ENCODE data around the gene LRRFIP1. TPM values are rescaled to one million over a fixed set of nuclear protein-coding genes. Genes with fewer than 3 reads are reported as not detected.

LRRFIP1 gene
- total and polyA plus RNA-seq, 7 donors: 42.3 to 108 (median 91.9) TPM

DNA sequence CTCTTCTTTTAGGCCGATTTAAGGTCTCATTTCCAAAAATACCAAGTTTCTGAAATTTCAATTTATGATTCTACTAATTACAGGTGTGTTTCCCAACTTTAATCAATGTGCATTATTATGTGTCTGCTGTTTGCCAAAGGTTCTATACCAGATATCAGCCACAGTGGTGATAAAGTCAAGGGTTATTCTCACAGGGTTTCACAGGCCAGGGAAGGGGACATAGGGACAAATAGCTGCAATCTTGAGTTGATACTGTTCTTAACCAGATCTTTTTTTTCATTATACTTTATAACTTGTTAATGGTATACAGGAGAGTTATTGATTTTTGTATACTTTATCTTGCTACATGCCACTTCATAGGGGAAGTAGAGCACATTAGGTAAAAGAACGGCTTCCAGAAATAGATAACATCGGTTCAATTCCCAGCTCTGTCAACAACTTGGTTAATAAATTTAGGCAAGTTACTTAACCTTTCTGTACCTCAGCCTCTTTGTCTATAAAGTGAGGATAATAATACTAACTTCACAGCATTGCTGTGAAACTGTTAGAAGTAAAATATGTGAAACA is 200.1 kb downstream of the LRRFIP1 start:
- no peak for TF ChIP-seq CTCF (IDR thresholded peaks at IDR 0.05)
- WGBS, 3 donors: 90 to 93% (median 91%) methylated on average over 3 of the region's 3 CpGs
- ATAC-seq: no peak

More for the DNA sequence above, 200.1 kb downstream of the LRRFIP1 start:
- DNase-seq: no peak
- H3K36me3 ChIP-seq (ENCODE audit: insufficient read depth in 1 of 2, low read depth in 1 of 2): no peaks in the 10 kb centered on the region
- intact Hi-C loops (cut with DNase I): no loop called here
- no peaks in the 10 kb centered on the region for H3K27me3 ChIP-seq (ENCODE audit: insufficient read depth in 3 of 3, low read length in 2 of 3)
- no peak overlapping the region for H3K27ac ChIP-seq
- no peaks in the 10 kb centered on the region for H3K9me3 ChIP-seq
- H3K4me3 ChIP-seq: no peak overlapping the region
- H3K4me1 ChIP-seq: no peaks in the 10 kb centered on the region

Other genes with a start within 250 kb of the LRRFIP1 start
- 10 to 100 TPM; 59.1 to 75.2 (median 71.4) TPM for gene COL6A3, start 213.4 kb upstream of the LRRFIP1 start, total RNA-seq
- 10 to 100 TPM; 15.5 to 23.2 (median 21.3) TPM for gene COL6A3, start 213.4 kb upstream of the LRRFIP1 start, polyA plus RNA-seq
- gene MLPH, start 140.3 kb upstream of the LRRFIP1 start, total RNA-seq: 1 to 10 TPM in 3 of 4 donors, under 1 TPM in 1; 0.91 to 7.8 (median 3.2) TPM
- 1 to 10 TPM; 1.4 to 5.6 (median 1.9) TPM for gene MLPH, start 140.3 kb upstream of the LRRFIP1 start, polyA plus RNA-seq
- gene PRLH, start 61.0 kb upstream of the LRRFIP1 start, total RNA-seq: not detected
- not detected for gene PRLH, start 61.0 kb upstream of the LRRFIP1 start, polyA plus RNA-seq
- 1 to 10 TPM; 1.1 to 1.5 (median 1.2) TPM for gene RAB17, start 36.9 kb upstream of the LRRFIP1 start, total RNA-seq
- 1 to 10 TPM in 1 of 3 donors, under 1 TPM in 2; 0.52 to 1.3 (median 0.80) TPM for gene RAB17, start 36.9 kb upstream of the LRRFIP1 start, polyA plus RNA-seq
- under 1 TPM; 0.17 to 0.58 (median 0.38) TPM for gene RBM44, start 171.2 kb downstream of the LRRFIP1 start, total RNA-seq
- gene RBM44, start 171.2 kb downstream of the LRRFIP1 start, polyA plus RNA-seq: under 1 TPM; 0.06 to 0.39 (median 0.14) TPM
- gene RAMP1, start 232.0 kb downstream of the LRRFIP1 start, total RNA-seq: 100 to 1,000 TPM in 1 of 4 donors, 10 to 100 TPM in 3; 32.8 to 105 (median 91.2) TPM
- 100 to 1,000 TPM in 2 of 3 donors, 10 to 100 TPM in 1; 86.5 to 367 (median 303) TPM for gene RAMP1, start 232.0 kb downstream of the LRRFIP1 start, polyA plus RNA-seq

Measured in psoas muscle (tissue), 8 donors.